Hepatic stellate cell (primary cell): ENCODE measurements around the gene KIRREL3.
A peak's percentile ranks its signal among the peaks of the same experiment; 100 is the strongest.

Experiments
- DNase-seq: peaks from one replicate; pipeline ENCODE4 v3.0.0; 2011; ENCODE audit warnings: low spot score

KIRREL3 gene

GRCh38 chr11:126601136-126601535, 399.4 kb downstream of the KIRREL3 start:
- DNase-seq: no peak

GRCh38 chr11:126599217-126599897, 401.2 kb downstream of the KIRREL3 start:
- no peak for DNase-seq

GRCh38 chr11:126598344-126599216, 402.0 kb downstream of the KIRREL3 start:
- no peak for DNase-seq

GRCh38 chr11:126597041-126597440, 403.5 kb downstream of the KIRREL3 start:
- DNase-seq: no peak

- no peak for DNase-seq
Measured at GRCh38 chr11:126596474-126596873, 404.1 kb downstream of the KIRREL3 start.

GRCh38 chr11:126595560-126595959, 405.0 kb downstream of the KIRREL3 start:
- DNase-seq: no peak

- no peak for DNase-seq
Measured at GRCh38 chr11:126594921-126595367, 405.6 kb downstream of the KIRREL3 start.

- DNase-seq: no peak
Measured at GRCh38 chr11:126592496-126593410, 407.8 kb downstream of the KIRREL3 start.

- DNase-seq: no peak
Measured at GRCh38 chr11:126591966-126592489, 408.5 kb downstream of the KIRREL3 start.

- DNase-seq: no peak
Measured at GRCh38 chr11:126589492-126589803, 411.1 kb downstream of the KIRREL3 start.

- DNase-seq: no peak
Measured at GRCh38 chr11:126588630-126589491, 411.7 kb downstream of the KIRREL3 start.

- no peak for DNase-seq
Measured at GRCh38 chr11:126587541-126587940, 413.0 kb downstream of the KIRREL3 start.

- DNase-seq: peak; percentile 96
Measured at GRCh38 chr11:126585774-126586491, 414.6 kb downstream of the KIRREL3 start.

- no peak for DNase-seq
Measured at GRCh38 chr11:126585388-126585773, 415.2 kb downstream of the KIRREL3 start.

- no peak for DNase-seq
Measured at GRCh38 chr11:126583594-126584427, 416.8 kb downstream of the KIRREL3 start.

GRCh38 chr11:126583101-126583500, 417.5 kb downstream of the KIRREL3 start:
- DNase-seq: no peak

- DNase-seq: no peak
Measured at GRCh38 chr11:126581871-126582648, 418.5 kb downstream of the KIRREL3 start.

GRCh38 chr11:126578426-126578825, 422.1 kb downstream of the KIRREL3 start:
- DNase-seq: peak; percentile 47

- DNase-seq: peak; percentile 60
Measured at GRCh38 chr11:126578021-126578420, 422.5 kb downstream of the KIRREL3 start.
